ENCODE measurements around the gene GDPD4. TPM values are rescaled to one million over a fixed set of nuclear protein-coding genes. Genes with fewer than 3 reads are reported as not detected.

The GDPD4 gene
- total and polyA plus RNA-seq, 2 donors, result 0.02 TPM; not detected in 1

GRCh38 chr11:77175869-77176539, 125.5 kb downstream of the GDPD4 start:
- peaks cover 8 to 13% of the 10 kb centered on the region in 2 donors for H3K4me1 ChIP-seq (ENCODE audit: control insufficient read depth in 2 of 2, insufficient read depth in 2 of 2, low read length in 2 of 2)
- peak in 1 of 9 donors; percentile 24 for DNase-seq (ENCODE audit: low read depth in 6 of 9, low spot score in 9 of 9)

GRCh38 chr11:77175021-77175842, 126.3 kb downstream of the GDPD4 start:
- WGBS, result 84% methylated on average over 15 of the region's 15 CpGs
- Histone ChIP-seq H3K36me3 (ENCODE audit: control insufficient read depth in 2 of 2, insufficient read depth in 2 of 2, low read length in 1 of 2) (no peaks in the 10 kb centered on the region), H3K27me3 (ENCODE audit: control insufficient read depth in 2 of 2, insufficient read depth in 1 of 2, low read length in 1 of 2) (no peaks in the 10 kb centered on the region), H3K4me1 (ENCODE audit: control insufficient read depth in 2 of 2, insufficient read depth in 2 of 2, low read length in 2 of 2) (peaks cover 8 to 13% of the 10 kb centered on the region in 2 donors), H3K9me3 (ENCODE audit: control insufficient read depth in 2 of 2, insufficient read depth in 1 of 2, low read length in 1 of 2) (peaks cover 0 to 1% of the 10 kb centered on the region in 2 donors), H3K4me3 (ENCODE audit: low read length in 2 of 2) (no peak overlapping the region), H3K27ac (ENCODE audit: low read depth in 1 of 2, low read length in 1 of 2) (no peak overlapping the region)
- no peak for DNase-seq (ENCODE audit: low read depth in 6 of 9, low spot score in 9 of 9)

More at GRCh38 chr11:77175869-77176539, 125.5 kb downstream of the GDPD4 start:
- Histone ChIP-seq H3K27ac (ENCODE audit: low read depth in 1 of 2, low read length in 1 of 2) (no peak overlapping the region), H3K36me3 (ENCODE audit: control insufficient read depth in 2 of 2, insufficient read depth in 2 of 2, low read length in 1 of 2) (no peaks in the 10 kb centered on the region), H3K27me3 (ENCODE audit: control insufficient read depth in 2 of 2, insufficient read depth in 1 of 2, low read length in 1 of 2) (no peaks in the 10 kb centered on the region), H3K9me3 (ENCODE audit: control insufficient read depth in 2 of 2, insufficient read depth in 1 of 2, low read length in 1 of 2) (no peaks in the 10 kb centered on the region), H3K4me3 (ENCODE audit: low read length in 2 of 2) (no peak overlapping the region)
- WGBS, result 23% methylated on average over 12 of the region's 12 CpGs

- no peak overlapping the region for H3K4me3 ChIP-seq (ENCODE audit: low read length in 2 of 2)
- no peak for DNase-seq (ENCODE audit: low read depth in 6 of 9, low spot score in 9 of 9)
- H3K27ac ChIP-seq (ENCODE audit: low read depth in 1 of 2, low read length in 1 of 2), result no peak overlapping the region
- peaks cover 8 to 13% of the 10 kb centered on the region in 2 donors for H3K4me1 ChIP-seq (ENCODE audit: control insufficient read depth in 2 of 2, insufficient read depth in 2 of 2, low read length in 2 of 2)
- WGBS, result 97% methylated on average over 16 of the region's 16 CpGs
- no peaks in the 10 kb centered on the region for H3K27me3 ChIP-seq (ENCODE audit: control insufficient read depth in 2 of 2, insufficient read depth in 1 of 2, low read length in 1 of 2)
- H3K36me3 ChIP-seq (ENCODE audit: control insufficient read depth in 2 of 2, insufficient read depth in 2 of 2, low read length in 1 of 2), result no peaks in the 10 kb centered on the region
- H3K9me3 ChIP-seq (ENCODE audit: control insufficient read depth in 2 of 2, insufficient read depth in 1 of 2, low read length in 1 of 2), result peaks cover 0 to 1% of the 10 kb centered on the region in 2 donors
Observed at GRCh38 chr11:77174559-77174958, 126.9 kb downstream of the GDPD4 start.

GRCh38 chr11:77173494-77173893, 128.0 kb downstream of the GDPD4 start:
- Histone ChIP-seq H3K9me3 (ENCODE audit: control insufficient read depth in 2 of 2, insufficient read depth in 1 of 2, low read length in 1 of 2) (peaks cover 0 to 1% of the 10 kb centered on the region in 2 donors), H3K4me3 (ENCODE audit: low read length in 2 of 2) (no peak overlapping the region), H3K4me1 (ENCODE audit: control insufficient read depth in 2 of 2, insufficient read depth in 2 of 2, low read length in 2 of 2) (peaks cover 8 to 13% of the 10 kb centered on the region in 2 donors), H3K27me3 (ENCODE audit: control insufficient read depth in 2 of 2, insufficient read depth in 1 of 2, low read length in 1 of 2) (no peaks in the 10 kb centered on the region), H3K27ac (ENCODE audit: low read depth in 1 of 2, low read length in 1 of 2) (no peak overlapping the region), H3K36me3 (ENCODE audit: control insufficient read depth in 2 of 2, insufficient read depth in 2 of 2, low read length in 1 of 2) (no peaks in the 10 kb centered on the region)
- 92% methylated on average over 10 of the region's 10 CpGs for WGBS
- no peak for DNase-seq (ENCODE audit: low read depth in 6 of 9, low spot score in 9 of 9)

- 92% methylated on average over 16 of the region's 16 CpGs for WGBS
- Histone ChIP-seq H3K4me3 (ENCODE audit: low read length in 2 of 2) (no peak overlapping the region), H3K27ac (ENCODE audit: low read depth in 1 of 2, low read length in 1 of 2) (no peak overlapping the region), H3K9me3 (ENCODE audit: control insufficient read depth in 2 of 2, insufficient read depth in 1 of 2, low read length in 1 of 2) (peaks cover 0 to 1% of the 10 kb centered on the region in 2 donors), H3K4me1 (ENCODE audit: control insufficient read depth in 2 of 2, insufficient read depth in 2 of 2, low read length in 2 of 2) (peaks cover 8 to 13% of the 10 kb centered on the region in 2 donors), H3K27me3 (ENCODE audit: control insufficient read depth in 2 of 2, insufficient read depth in 1 of 2, low read length in 1 of 2) (no peaks in the 10 kb centered on the region), H3K36me3 (ENCODE audit: control insufficient read depth in 2 of 2, insufficient read depth in 2 of 2, low read length in 1 of 2) (no peaks in the 10 kb centered on the region)
- no peak for DNase-seq (ENCODE audit: low read depth in 6 of 9, low spot score in 9 of 9)
Observed at GRCh38 chr11:77172666-77172982, 128.9 kb downstream of the GDPD4 start.

- Histone ChIP-seq H3K27me3 (ENCODE audit: control insufficient read depth in 2 of 2, insufficient read depth in 1 of 2, low read length in 1 of 2) (no peaks in the 10 kb centered on the region), H3K4me1 (ENCODE audit: control insufficient read depth in 2 of 2, insufficient read depth in 2 of 2, low read length in 2 of 2) (peaks cover 8 to 13% of the 10 kb centered on the region in 2 donors), H3K4me3 (ENCODE audit: low read length in 2 of 2) (no peak overlapping the region), H3K36me3 (ENCODE audit: control insufficient read depth in 2 of 2, insufficient read depth in 2 of 2, low read length in 1 of 2) (no peaks in the 10 kb centered on the region), H3K9me3 (ENCODE audit: control insufficient read depth in 2 of 2, insufficient read depth in 1 of 2, low read length in 1 of 2) (peaks cover 0 to 1% of the 10 kb centered on the region in 2 donors), H3K27ac (ENCODE audit: low read depth in 1 of 2, low read length in 1 of 2) (no peak overlapping the region)
- 94% methylated on average over 20 of the region's 20 CpGs for WGBS
- no peak for DNase-seq (ENCODE audit: low read depth in 6 of 9, low spot score in 9 of 9)
Observed at GRCh38 chr11:77171885-77172665, 129.4 kb downstream of the GDPD4 start.

- Histone ChIP-seq H3K4me1 (ENCODE audit: control insufficient read depth in 2 of 2, insufficient read depth in 2 of 2, low read length in 2 of 2) (peaks cover 8 to 12% of the 10 kb centered on the region in 2 donors), H3K9me3 (ENCODE audit: control insufficient read depth in 2 of 2, insufficient read depth in 1 of 2, low read length in 1 of 2) (peaks cover 0 to 1% of the 10 kb centered on the region in 2 donors), H3K4me3 (ENCODE audit: low read length in 2 of 2) (no peak overlapping the region), H3K36me3 (ENCODE audit: control insufficient read depth in 2 of 2, insufficient read depth in 2 of 2, low read length in 1 of 2) (no peaks in the 10 kb centered on the region), H3K27me3 (ENCODE audit: control insufficient read depth in 2 of 2, insufficient read depth in 1 of 2, low read length in 1 of 2) (no peaks in the 10 kb centered on the region), H3K27ac (ENCODE audit: low read depth in 1 of 2, low read length in 1 of 2) (no peak overlapping the region)
- 98% methylated on average over 8 of the region's 8 CpGs for WGBS
- DNase-seq (ENCODE audit: low read depth in 6 of 9, low spot score in 9 of 9), result no peak
Observed at GRCh38 chr11:77171254-77171653, 130.2 kb downstream of the GDPD4 start.

- H3K27me3 ChIP-seq (ENCODE audit: control insufficient read depth in 2 of 2, insufficient read depth in 1 of 2, low read length in 1 of 2), result no peaks in the 10 kb centered on the region
- H3K9me3 ChIP-seq (ENCODE audit: control insufficient read depth in 2 of 2, insufficient read depth in 1 of 2, low read length in 1 of 2), result peaks cover 0 to 1% of the 10 kb centered on the region in 2 donors
- WGBS, result 98% methylated on average over 5 of the region's 5 CpGs
- no peaks in the 10 kb centered on the region for H3K36me3 ChIP-seq (ENCODE audit: control insufficient read depth in 2 of 2, insufficient read depth in 2 of 2, low read length in 1 of 2)
- no peak overlapping the region for H3K4me3 ChIP-seq (ENCODE audit: low read length in 2 of 2)
- H3K4me1 ChIP-seq (ENCODE audit: control insufficient read depth in 2 of 2, insufficient read depth in 2 of 2, low read length in 2 of 2), result peaks cover 0 to under 1% of the 10 kb centered on the region in 2 donors
- DNase-seq (ENCODE audit: low read depth in 6 of 9, low spot score in 9 of 9), result no peak
- H3K27ac ChIP-seq (ENCODE audit: low read depth in 1 of 2, low read length in 1 of 2), result no peak overlapping the region
Observed at GRCh38 chr11:77170107-77170506, 131.4 kb downstream of the GDPD4 start.

GRCh38 chr11:77167791-77168190, 133.7 kb downstream of the GDPD4 start:
- 88% methylated on average over 8 of the region's 8 CpGs for WGBS
- Histone ChIP-seq H3K4me1 (ENCODE audit: control insufficient read depth in 2 of 2, insufficient read depth in 2 of 2, low read length in 2 of 2) (no peaks in the 10 kb centered on the region), H3K9me3 (ENCODE audit: control insufficient read depth in 2 of 2, insufficient read depth in 1 of 2, low read length in 1 of 2) (peaks cover 0 to 1% of the 10 kb centered on the region in 2 donors), H3K36me3 (ENCODE audit: control insufficient read depth in 2 of 2, insufficient read depth in 2 of 2, low read length in 1 of 2) (no peaks in the 10 kb centered on the region), H3K27ac (ENCODE audit: low read depth in 1 of 2, low read length in 1 of 2) (no peak overlapping the region), H3K4me3 (ENCODE audit: low read length in 2 of 2) (no peak overlapping the region), H3K27me3 (ENCODE audit: control insufficient read depth in 2 of 2, insufficient read depth in 1 of 2, low read length in 1 of 2) (no peaks in the 10 kb centered on the region)
- no peak for DNase-seq (ENCODE audit: low read depth in 6 of 9, low spot score in 9 of 9)
